Measurements from ENCODE around the gene LTBP1.

Gene LTBP1

DNA sequence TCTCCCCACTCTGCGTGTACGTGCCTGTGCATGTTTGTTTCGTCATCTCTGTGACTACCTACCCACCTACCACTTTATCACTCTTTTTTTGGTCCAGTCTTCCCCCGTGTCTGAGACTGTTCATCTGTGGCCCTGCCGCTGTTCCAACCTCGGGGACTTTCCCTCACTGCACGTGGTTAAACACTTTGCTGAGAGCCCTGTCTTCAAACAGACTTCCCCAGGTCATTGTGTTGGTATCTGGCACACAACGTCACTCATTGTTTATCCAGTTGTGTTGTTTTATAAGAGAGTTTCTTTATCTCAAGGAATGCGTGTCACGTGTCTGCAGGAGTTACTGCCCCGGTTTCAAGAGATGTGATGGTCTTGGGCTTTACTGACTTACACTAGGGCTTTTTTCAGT is 267.7 kb downstream of the LTBP1 start:
- Histone ChIP-seq H3K4me1 (ENCODE audit: insufficient read depth, low read length) (peaks cover 21% of the 10 kb centered on the region), H3K27ac (ENCODE audit: low read depth, low read length) (no peak overlapping the region), H3K36me3 (ENCODE audit: insufficient read depth, low read length) (no peaks in the 10 kb centered on the region), H3K4me3 (ENCODE audit: low read depth in 1 of 2, low read length in 2 of 2) (no peak overlapping the region), H3K9me3 (ENCODE audit: low read length) (no peaks in the 10 kb centered on the region), H3K9ac (ENCODE audit: low read length) (no peak overlapping the region), H3K27me3 (ENCODE audit: control insufficient read depth in 1 of 2, insufficient read depth in 2 of 2, low read length in 2 of 2) (no peaks in the 10 kb centered on the region)

DNA sequence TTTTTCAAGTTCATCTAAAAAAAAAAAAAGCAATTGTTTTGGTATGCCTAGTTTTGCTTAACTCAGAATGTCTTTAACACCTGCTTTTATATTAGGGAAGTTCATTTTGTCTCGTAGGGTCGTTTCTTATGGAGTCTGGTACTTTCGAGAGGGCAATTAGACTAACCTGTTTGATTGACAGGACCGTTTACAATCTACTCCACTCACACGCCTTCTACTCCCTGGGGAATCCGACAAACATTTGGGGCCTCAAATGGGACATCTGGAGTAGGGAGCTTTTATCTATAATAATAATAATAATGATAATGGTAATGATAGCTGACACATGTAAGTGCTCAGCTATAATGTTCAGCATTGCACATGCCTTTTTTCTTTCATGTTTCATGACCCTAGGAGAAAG is 268.1 kb downstream of the LTBP1 start:
- Histone ChIP-seq H3K27me3 (ENCODE audit: control insufficient read depth in 1 of 2, insufficient read depth in 2 of 2, low read length in 2 of 2) (no peaks in the 10 kb centered on the region), H3K4me1 (ENCODE audit: insufficient read depth, low read length) (peaks cover 21% of the 10 kb centered on the region), H3K9me3 (ENCODE audit: low read length) (no peaks in the 10 kb centered on the region), H3K36me3 (ENCODE audit: insufficient read depth, low read length) (no peaks in the 10 kb centered on the region), H3K4me3 (ENCODE audit: low read depth in 1 of 2, low read length in 2 of 2) (no peak overlapping the region), H3K27ac (ENCODE audit: low read depth, low read length) (no peak overlapping the region), H3K9ac (ENCODE audit: low read length) (no peak overlapping the region)

DNA sequence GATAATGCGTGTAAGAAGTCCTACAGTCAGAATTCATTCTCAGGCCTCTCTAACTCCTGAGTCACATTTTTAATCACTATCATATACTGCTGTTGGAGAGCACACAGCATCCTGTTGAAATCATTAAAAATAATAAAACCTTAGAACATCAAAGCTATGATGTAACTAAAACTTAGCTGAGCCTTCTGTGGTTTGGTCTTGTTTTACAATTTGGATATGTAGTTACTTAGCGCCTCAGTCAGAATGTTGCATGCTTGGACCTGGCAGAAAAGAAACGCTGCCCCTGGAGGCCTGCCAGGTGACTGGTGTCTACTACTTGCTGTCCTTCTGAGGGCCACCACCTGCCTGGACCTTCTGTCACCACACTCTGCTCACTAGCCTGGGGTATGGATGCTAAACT is 268.5 kb downstream of the LTBP1 start:
- H3K9ac ChIP-seq (ENCODE audit: low read length), result no peak overlapping the region
- H3K4me1 ChIP-seq (ENCODE audit: insufficient read depth, low read length), result peaks cover 19% of the 10 kb centered on the region
- H3K27ac ChIP-seq (ENCODE audit: low read depth, low read length), result no peak overlapping the region
- no peaks in the 10 kb centered on the region for H3K9me3 ChIP-seq (ENCODE audit: low read length)
- H3K36me3 ChIP-seq (ENCODE audit: insufficient read depth, low read length), result no peaks in the 10 kb centered on the region
- no peak overlapping the region for H3K4me3 ChIP-seq (ENCODE audit: low read depth in 1 of 2, low read length in 2 of 2)
- no peaks in the 10 kb centered on the region for H3K27me3 ChIP-seq (ENCODE audit: control insufficient read depth in 1 of 2, insufficient read depth in 2 of 2, low read length in 2 of 2)

DNA sequence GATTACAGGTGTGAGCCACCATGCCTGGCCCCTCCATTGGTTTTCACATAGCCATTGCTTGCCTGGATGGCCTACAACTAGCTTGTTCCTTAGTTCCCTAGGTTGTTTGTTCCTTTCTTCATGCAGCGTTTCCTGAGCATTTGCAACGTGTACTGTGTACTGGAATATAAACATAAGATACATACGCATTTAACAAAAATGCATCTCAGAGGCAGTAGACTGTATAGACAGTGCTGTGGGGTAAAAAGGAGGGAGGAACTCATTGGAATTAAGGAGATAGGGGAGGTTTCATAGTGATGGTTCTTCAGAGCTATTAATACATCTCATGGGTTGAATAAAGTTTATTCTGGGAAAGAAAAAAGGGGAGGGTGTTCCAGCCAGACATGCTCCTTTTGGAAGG is 269.2 kb downstream of the LTBP1 start:
- no peak overlapping the region for H3K27ac ChIP-seq (ENCODE audit: low read depth, low read length)
- H3K9me3 ChIP-seq (ENCODE audit: low read length), result no peaks in the 10 kb centered on the region
- no peaks in the 10 kb centered on the region for H3K27me3 ChIP-seq (ENCODE audit: control insufficient read depth in 1 of 2, insufficient read depth in 2 of 2, low read length in 2 of 2)
- H3K4me1 ChIP-seq (ENCODE audit: insufficient read depth, low read length), result peaks cover 14% of the 10 kb centered on the region
- no peak overlapping the region for H3K4me3 ChIP-seq (ENCODE audit: low read depth in 1 of 2, low read length in 2 of 2)
- no peak overlapping the region for H3K9ac ChIP-seq (ENCODE audit: low read length)
- no peaks in the 10 kb centered on the region for H3K36me3 ChIP-seq (ENCODE audit: insufficient read depth, low read length)

DNA sequence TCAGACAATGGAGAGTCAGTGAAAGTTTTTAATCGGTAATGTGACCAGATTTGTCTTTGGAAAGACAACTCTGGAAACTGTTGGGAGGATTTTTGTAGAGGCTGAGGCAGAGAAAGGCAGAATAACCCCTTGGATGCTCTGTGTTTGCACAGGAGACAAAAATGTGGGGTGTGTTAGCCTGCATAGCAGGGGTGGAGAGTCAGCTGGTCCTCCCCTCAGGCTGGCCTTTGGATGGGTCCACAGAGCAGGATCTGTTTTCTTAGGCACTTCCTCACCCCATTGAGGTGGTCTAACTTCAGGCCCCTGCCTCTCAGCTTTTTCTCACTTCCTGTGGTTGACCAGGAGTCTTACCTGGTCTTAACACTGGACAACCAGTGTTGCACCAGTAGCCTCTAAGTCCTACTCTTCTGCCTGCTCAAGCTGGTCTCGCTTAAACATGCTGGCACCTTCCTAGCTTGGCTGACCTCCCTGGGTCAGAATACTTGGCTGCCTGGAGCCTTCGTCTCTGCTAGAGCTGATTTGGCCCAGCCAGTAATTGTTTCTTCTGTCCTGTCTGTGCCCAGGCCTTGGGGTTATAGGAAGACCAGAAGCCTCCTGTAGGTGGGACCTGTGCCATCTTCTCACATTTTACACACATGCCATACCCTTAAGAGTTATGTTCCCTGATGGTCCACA is 269.9 kb downstream of the LTBP1 start:
- Histone ChIP-seq H3K9ac (ENCODE audit: low read length) (no peak overlapping the region), H3K36me3 (ENCODE audit: insufficient read depth, low read length) (no peaks in the 10 kb centered on the region), H3K9me3 (ENCODE audit: low read length) (no peaks in the 10 kb centered on the region), H3K4me3 (ENCODE audit: low read depth in 1 of 2, low read length in 2 of 2) (no peak overlapping the region), H3K4me1 (ENCODE audit: insufficient read depth, low read length) (peaks cover 13% of the 10 kb centered on the region), H3K27me3 (ENCODE audit: control insufficient read depth in 1 of 2, insufficient read depth in 2 of 2, low read length in 2 of 2) (no peaks in the 10 kb centered on the region), H3K27ac (ENCODE audit: low read depth, low read length) (peak overlapping the region; percentile 8)

DNA sequence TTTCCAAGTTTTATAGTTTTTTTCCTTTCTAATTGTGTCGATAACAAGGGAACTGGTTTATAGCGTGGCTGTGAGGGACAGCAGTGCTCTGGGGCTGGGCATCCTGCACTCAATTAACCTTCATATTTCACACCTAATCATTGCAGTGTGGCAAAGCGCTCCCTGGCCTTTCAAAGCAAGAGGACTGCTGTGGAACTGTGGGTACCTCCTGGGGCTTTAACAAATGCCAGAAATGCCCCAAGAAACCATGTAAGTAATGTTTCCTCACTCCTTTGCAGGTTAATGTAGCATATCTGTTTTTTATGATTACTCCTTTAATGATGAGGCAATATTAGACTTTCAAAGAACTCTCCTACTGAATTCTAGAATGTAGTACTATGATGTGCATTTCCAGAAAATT is 270.7 kb downstream of the LTBP1 start:
- Histone ChIP-seq H3K27ac (ENCODE audit: low read depth, low read length) (peak overlapping the region; percentile 10), H3K4me1 (ENCODE audit: insufficient read depth, low read length) (peaks cover 8% of the 10 kb centered on the region), H3K9ac (ENCODE audit: low read length) (no peak overlapping the region), H3K9me3 (ENCODE audit: low read length) (no peaks in the 10 kb centered on the region), H3K36me3 (ENCODE audit: insufficient read depth, low read length) (no peaks in the 10 kb centered on the region), H3K27me3 (ENCODE audit: control insufficient read depth in 1 of 2, insufficient read depth in 2 of 2, low read length in 2 of 2) (no peaks in the 10 kb centered on the region), H3K4me3 (ENCODE audit: low read depth in 1 of 2, low read length in 2 of 2) (no peak overlapping the region)

DNA sequence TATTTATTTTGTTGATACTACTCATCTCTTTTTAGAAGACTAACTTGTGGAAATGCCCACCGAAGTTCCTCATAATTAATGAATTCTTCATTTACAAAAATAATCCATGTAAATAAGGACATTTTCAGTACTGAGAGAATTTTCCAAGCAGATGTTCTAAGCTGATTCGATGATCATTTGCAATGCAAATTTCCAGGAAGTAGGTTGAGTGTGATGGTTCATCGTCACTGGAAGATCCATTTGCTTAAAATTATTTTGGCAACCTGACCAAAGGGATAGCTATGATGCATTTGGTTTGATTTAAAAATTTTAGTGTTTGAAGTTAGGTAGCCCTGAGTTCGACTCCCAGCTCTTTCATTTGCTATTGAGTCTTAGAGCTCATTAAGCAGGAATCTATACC is 272.4 kb downstream of the LTBP1 start:
- Histone ChIP-seq H3K36me3 (ENCODE audit: insufficient read depth, low read length) (no peaks in the 10 kb centered on the region), H3K4me1 (ENCODE audit: insufficient read depth, low read length) (peaks cover 8% of the 10 kb centered on the region), H3K9ac (ENCODE audit: low read length) (no peak overlapping the region), H3K4me3 (ENCODE audit: low read depth in 1 of 2, low read length in 2 of 2) (no peak overlapping the region), H3K27me3 (ENCODE audit: control insufficient read depth in 1 of 2, insufficient read depth in 2 of 2, low read length in 2 of 2) (no peaks in the 10 kb centered on the region), H3K27ac (ENCODE audit: low read depth, low read length) (no peak overlapping the region), H3K9me3 (ENCODE audit: low read length) (no peaks in the 10 kb centered on the region)

DNA sequence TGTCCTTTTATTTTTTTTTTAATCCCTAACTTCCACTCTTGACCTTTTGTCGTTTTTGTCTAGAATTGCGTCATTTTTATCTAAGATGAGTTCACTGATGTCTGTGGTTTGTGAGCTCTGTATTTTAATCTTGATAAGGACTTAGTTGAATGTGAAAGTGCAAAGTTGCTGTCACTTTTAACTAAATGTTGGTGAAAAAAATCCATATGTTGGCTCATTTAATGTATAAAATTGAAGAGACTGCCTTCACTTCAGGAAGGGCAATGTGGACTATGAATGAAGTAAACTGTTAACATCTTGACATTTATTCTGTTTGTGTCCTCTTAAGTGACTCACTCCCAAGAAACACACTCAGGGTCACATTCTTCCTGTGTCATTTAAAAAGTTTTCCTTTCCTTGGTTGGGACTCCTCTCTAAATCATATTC is 273.1 kb downstream of the LTBP1 start:
- H3K27me3 ChIP-seq (ENCODE audit: control insufficient read depth in 1 of 2, insufficient read depth in 2 of 2, low read length in 2 of 2), result no peaks in the 10 kb centered on the region
- no peaks in the 10 kb centered on the region for H3K36me3 ChIP-seq (ENCODE audit: insufficient read depth, low read length)
- no peaks in the 10 kb centered on the region for H3K9me3 ChIP-seq (ENCODE audit: low read length)
- no peak overlapping the region for H3K4me3 ChIP-seq (ENCODE audit: low read depth in 1 of 2, low read length in 2 of 2)
- H3K27ac ChIP-seq (ENCODE audit: low read depth, low read length), result no peak overlapping the region
- no peak overlapping the region for H3K9ac ChIP-seq (ENCODE audit: low read length)
- peaks cover 8% of the 10 kb centered on the region for H3K4me1 ChIP-seq (ENCODE audit: insufficient read depth, low read length)

DNA sequence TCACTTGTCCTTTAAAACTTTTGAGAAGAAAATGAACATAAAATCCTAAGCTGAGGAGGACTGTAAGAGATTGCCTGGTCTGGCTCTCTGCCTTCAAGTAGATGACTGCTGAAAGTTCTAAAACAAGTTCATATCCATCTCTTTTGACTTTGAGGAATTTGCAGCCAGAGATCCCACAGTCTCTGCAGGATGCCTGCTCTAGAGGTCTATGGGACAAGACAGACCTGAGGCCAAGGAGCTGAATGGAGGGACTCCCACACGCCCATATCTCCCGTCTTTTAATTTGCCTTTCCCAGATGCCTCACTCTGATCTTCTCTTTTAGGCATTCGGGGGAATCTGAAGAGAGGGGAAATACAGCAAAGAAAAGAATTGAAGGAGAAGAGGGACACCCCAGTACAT is 273.8 kb downstream of the LTBP1 start:
- H3K4me1 ChIP-seq (ENCODE audit: insufficient read depth, low read length), result peaks cover 8% of the 10 kb centered on the region
- H3K9me3 ChIP-seq (ENCODE audit: low read length), result no peaks in the 10 kb centered on the region
- no peak overlapping the region for H3K27ac ChIP-seq (ENCODE audit: low read depth, low read length)
- no peak overlapping the region for H3K9ac ChIP-seq (ENCODE audit: low read length)
- no peak overlapping the region for H3K4me3 ChIP-seq (ENCODE audit: low read depth in 1 of 2, low read length in 2 of 2)
- no peaks in the 10 kb centered on the region for H3K27me3 ChIP-seq (ENCODE audit: control insufficient read depth in 1 of 2, insufficient read depth in 2 of 2, low read length in 2 of 2)
- H3K36me3 ChIP-seq (ENCODE audit: insufficient read depth, low read length), result no peaks in the 10 kb centered on the region

DNA sequence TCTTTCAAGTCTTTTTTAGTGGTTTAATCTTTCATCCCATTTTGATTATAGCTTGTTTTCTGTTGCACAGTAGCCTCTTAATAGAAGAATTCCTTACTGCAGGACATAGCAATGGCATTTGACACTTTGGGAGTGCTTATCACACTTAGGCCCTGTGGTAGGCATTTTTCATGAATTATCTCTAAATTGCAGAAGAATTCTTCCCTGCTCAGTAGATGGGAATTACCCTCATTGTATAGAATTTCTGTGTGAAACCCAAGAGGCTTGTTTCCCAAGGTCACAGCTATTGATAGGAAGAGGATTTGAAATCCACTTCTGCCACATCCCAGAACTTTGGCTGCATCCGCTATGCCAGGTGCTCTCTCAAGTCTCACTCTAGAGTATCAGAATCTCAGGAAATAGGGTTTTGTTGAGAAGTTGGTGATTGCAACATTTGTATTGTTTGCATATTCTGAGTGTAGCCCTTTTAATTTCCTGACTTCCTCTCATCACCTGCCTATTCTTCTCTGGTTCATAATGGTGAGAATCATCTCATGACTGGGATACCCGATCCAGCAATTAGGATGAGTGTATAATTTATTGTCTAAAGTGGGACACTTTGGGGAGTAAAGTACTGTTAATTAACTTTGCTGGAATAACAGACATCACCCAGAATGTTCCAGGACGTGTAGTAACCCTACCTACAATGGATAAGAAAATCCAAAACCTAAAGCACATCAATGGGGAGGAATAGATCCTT is 274.5 kb downstream of the LTBP1 start:
- H3K9me3 ChIP-seq (ENCODE audit: low read length), result no peaks in the 10 kb centered on the region
- H3K27me3 ChIP-seq (ENCODE audit: control insufficient read depth in 1 of 2, insufficient read depth in 2 of 2, low read length in 2 of 2), result no peaks in the 10 kb centered on the region
- H3K4me3 ChIP-seq (ENCODE audit: low read depth in 1 of 2, low read length in 2 of 2), result no peak overlapping the region
- no peaks in the 10 kb centered on the region for H3K36me3 ChIP-seq (ENCODE audit: insufficient read depth, low read length)
- H3K4me1 ChIP-seq (ENCODE audit: insufficient read depth, low read length), result peaks cover 6% of the 10 kb centered on the region
- H3K27ac ChIP-seq (ENCODE audit: low read depth, low read length), result no peak overlapping the region
- H3K9ac ChIP-seq (ENCODE audit: low read length), result no peak overlapping the region

DNA sequence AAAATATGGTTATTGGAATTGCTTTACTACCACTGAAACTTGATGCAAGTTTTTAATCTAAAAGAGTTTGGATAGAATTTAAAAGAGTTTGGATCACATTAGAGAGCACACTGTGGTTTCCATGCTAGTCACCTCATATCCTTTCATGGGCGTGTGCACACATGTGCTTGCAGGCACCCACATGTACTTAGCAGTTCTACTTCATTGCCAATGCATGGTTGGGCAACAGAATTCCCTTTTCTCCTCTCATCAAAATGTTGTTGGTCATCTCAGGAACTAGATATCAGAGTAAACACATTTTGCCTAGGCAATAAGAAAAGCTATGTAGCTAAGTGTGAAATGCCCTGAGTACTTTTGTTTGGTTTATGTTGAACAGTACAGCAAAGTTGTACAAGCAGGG is 275.6 kb downstream of the LTBP1 start:
- Histone ChIP-seq H3K9me3 (ENCODE audit: low read length) (no peaks in the 10 kb centered on the region), H3K27me3 (ENCODE audit: control insufficient read depth in 1 of 2, insufficient read depth in 2 of 2, low read length in 2 of 2) (no peaks in the 10 kb centered on the region), H3K36me3 (ENCODE audit: insufficient read depth, low read length) (no peaks in the 10 kb centered on the region), H3K9ac (ENCODE audit: low read length) (no peak overlapping the region), H3K4me3 (ENCODE audit: low read depth in 1 of 2, low read length in 2 of 2) (no peak overlapping the region), H3K27ac (ENCODE audit: low read depth, low read length) (no peak overlapping the region), H3K4me1 (ENCODE audit: insufficient read depth, low read length) (no peaks in the 10 kb centered on the region)

DNA sequence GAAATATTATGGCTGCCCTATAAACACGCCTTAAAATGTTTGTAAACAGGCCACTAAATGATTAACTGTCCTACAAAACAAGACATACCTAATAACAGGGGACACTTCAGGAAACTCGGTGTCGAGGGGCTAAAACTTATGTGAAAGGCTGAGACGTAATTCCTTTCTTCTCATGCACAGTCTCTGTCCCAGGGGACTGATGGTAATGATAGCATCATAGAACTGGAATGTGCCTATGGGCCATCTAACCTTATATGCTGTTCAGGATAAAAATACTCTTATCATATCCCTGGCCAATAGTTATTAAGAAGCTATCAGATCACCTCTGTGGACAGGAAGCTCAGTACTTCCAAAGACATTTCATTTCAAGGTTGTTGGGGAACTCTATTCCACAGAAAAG is 277.1 kb downstream of the LTBP1 start:
- no peak overlapping the region for H3K4me3 ChIP-seq (ENCODE audit: low read depth in 1 of 2, low read length in 2 of 2)
- H3K9ac ChIP-seq (ENCODE audit: low read length), result no peak overlapping the region
- no peak overlapping the region for H3K27ac ChIP-seq (ENCODE audit: low read depth, low read length)
- H3K27me3 ChIP-seq (ENCODE audit: control insufficient read depth in 1 of 2, insufficient read depth in 2 of 2, low read length in 2 of 2), result no peaks in the 10 kb centered on the region
- H3K4me1 ChIP-seq (ENCODE audit: insufficient read depth, low read length), result no peaks in the 10 kb centered on the region
- H3K9me3 ChIP-seq (ENCODE audit: low read length), result no peaks in the 10 kb centered on the region
- H3K36me3 ChIP-seq (ENCODE audit: insufficient read depth, low read length), result no peaks in the 10 kb centered on the region

Data from muscle layer of colon (tissue), 2 donors.